RKO (cell line): ENCODE results near the gene GET3.

Experiments used
- DNase-seq: peaks from one replicate; pipeline ENCODE4 v3.0.0-alpha.2; 2016; ENCODE audit warnings: low spot score

GET3 gene

GRCh38 chr19:12752056-12752781, 14.9 kb downstream of the GET3 start:
- DNase-seq = no peak

GRCh38 chr19:12754465-12755196, 17.3 kb downstream of the GET3 start:
- DNase-seq = no peak

GRCh38 chr19:12756150-12756883, 19.0 kb downstream of the GET3 start:
- DNase-seq = no peak

GRCh38 chr19:12757544-12758274, 20.4 kb downstream of the GET3 start:
- peak; percentile 46 for DNase-seq

GRCh38 chr19:12759686-12760085, 22.4 kb downstream of the GET3 start:
- no peak for DNase-seq

- no peak for DNase-seq
Measured at GRCh38 chr19:12763100-12763499, 25.8 kb downstream of the GET3 start.

GRCh38 chr19:12764698-12765097, 27.4 kb downstream of the GET3 start:
- no peak for DNase-seq

- peak; percentile 89 for DNase-seq
Measured at GRCh38 chr19:12766051-12766521, 28.8 kb downstream of the GET3 start.

GRCh38 chr19:12767150-12767549, 29.9 kb downstream of the GET3 start:
- no peak for DNase-seq

GRCh38 chr19:12767666-12768065, 30.4 kb downstream of the GET3 start:
- DNase-seq = no peak

GRCh38 chr19:12769689-12770088, 32.4 kb downstream of the GET3 start:
- DNase-seq = no peak

GRCh38 chr19:12770922-12771321, 33.6 kb downstream of the GET3 start:
- no peak for DNase-seq

- DNase-seq = no peak
Measured at GRCh38 chr19:12772323-12772722, 35.0 kb downstream of the GET3 start.

GRCh38 chr19:12773571-12773970, 36.3 kb downstream of the GET3 start:
- DNase-seq = peak; percentile 69

GRCh38 chr19:12774588-12775555, 37.6 kb downstream of the GET3 start, which contains the start of gene HOOK2:
Gene HOOK2, minus strand, starts transcription at chr19:12775552. Its CDS starts 103 bp downstream, at chr19:12775449.
- DNase-seq = no peak

- DNase-seq = no peak
Measured at GRCh38 chr19:12777217-12778016, 40.1 kb downstream of the GET3 start.

- DNase-seq = no peak
Measured at GRCh38 chr19:12778017-12778904, 41.0 kb downstream of the GET3 start.

- DNase-seq = no peak
Measured at GRCh38 chr19:12778905-12779161, 41.5 kb downstream of the GET3 start.
